ENCODE data around the gene FAM114A1.

DNA sequence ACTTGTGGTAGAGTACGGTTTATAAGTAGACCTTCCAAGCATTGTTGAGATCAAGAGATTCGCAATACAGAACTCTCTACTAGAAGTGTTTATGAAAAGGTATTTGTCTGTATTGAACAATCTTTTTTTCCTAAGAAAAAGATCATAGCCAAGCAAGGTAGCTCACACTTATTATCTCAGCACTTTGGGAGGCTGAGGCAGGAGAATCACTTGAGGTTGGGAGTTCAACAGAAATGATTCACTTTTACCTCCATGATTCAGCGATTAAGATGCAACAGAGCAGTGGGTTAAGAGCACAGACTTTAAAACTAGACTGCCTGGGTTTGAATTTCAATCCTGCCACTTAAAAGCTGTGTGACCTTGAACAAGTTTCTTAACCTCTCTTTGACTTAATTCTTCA, 90.3 kb downstream of the FAM114A1 start:
- no peak for TF ChIP-seq CTCF (IDR thresholded peaks at IDR 0.05; ENCODE audit: low read depth, low read length)
- no peak for TF ChIP-seq EZH2phosphoT487 (IDR thresholded peaks at IDR 0.05; ENCODE audit: low read depth)

All from OCI-LY3 (cell line).